NCI-H146 (cell line): Measurements from ENCODE around the gene CD163.
"Not testable (repeated sequence)": the region's sequence is repeated elsewhere in the genome, so short reads cannot be mapped to it uniquely, and the experiment has no call there.

Experiments
- DNase-seq: peaks from one replicate; lab custom pipeline; 2025; lab: John Stamatoyannopoulos, UW

Gene CD163

DNA sequence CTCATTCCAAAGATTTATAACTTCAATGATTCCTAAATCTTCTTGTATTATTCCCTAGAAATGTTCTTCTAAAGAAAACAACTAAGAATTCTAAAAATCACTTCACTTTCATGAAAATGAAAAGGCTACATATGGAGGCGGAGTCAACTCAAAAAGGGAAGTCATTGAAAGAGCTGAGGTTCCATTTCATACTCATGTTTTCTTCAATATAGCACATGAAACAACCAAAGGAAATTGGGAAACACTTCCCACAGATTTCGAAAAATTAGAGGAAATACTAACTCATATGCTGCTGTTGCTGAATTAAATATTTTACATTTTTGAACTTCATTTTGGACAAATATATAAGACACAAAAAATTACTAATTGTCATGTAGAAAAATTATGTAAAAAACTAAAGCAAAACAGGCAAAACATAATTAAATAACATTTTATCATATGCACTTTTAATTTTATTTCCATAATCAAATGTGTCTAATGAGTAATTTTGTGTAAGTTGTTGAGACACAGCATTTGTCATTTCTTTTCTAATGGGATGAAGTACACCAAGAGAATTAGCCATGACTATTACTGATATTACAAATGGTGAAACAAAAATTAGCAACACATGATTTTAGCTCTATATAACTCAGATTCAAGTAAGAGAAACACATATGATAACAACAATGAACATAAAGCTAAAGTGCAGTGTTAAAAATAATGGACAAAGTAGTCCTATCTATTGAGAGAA lies at the start of gene CD163:
Gene CD163 (minus strand): TSS at position 92 of the 730 bp plus-strand sequence. CDS start 87 bp downstream, at position 5.
- no peak for DNase-seq

DNA sequence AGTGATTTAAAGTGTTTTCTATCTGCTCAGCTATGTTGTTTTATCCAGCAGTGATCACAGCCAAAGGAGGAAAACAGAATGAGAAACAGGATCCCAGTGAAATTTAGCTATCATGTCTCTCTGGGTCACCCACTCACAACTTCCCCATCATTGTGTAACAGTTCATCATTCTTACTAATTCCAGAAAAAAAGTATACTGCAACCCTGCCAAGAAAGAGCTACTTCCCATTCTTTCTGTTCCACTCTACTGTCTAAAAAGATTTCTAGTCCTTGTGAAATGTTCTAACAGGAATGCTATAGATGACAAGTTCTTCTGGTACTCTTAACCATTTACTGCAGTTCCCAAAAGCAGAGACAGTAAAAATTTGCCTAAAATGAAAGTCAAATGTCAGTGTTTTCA lies 39.2 kb upstream of the CD163 start:
- no peak for DNase-seq

- DNase-seq = no peak
Observed at GRCh38 chr12:7542046-7542445, 38.5 kb upstream of the CD163 start.

- DNase-seq = no peak
Observed at GRCh38 chr12:7514416-7514815, 10.8 kb upstream of the CD163 start.

- DNase-seq = no peak
Observed at GRCh38 chr12:7512553-7512952, 9.0 kb upstream of the CD163 start.

- DNase-seq = not testable (repeated sequence)
Observed at GRCh38 chr12:7509793-7510470, 6.4 kb upstream of the CD163 start.

DNA sequence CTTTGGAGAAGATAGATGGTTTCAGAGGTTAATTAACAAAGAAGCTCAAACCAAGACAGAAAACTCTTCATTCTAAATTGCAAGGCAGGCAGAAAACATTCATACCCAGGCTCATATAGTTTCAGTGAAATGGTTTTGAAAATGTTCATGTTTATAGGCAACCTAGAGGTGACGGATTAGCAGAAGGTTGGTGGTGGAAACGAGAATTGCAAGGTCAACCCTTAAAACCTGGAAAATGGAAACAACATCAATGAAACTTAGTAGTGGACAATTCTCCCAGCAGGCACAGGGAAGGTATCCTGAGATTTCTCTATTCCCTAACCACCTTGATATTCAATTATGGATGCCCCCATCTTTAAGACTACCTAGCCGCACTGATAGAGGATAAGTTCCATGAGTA lies 965 bp downstream of the CD163 start:
- DNase-seq = no peak

DNA sequence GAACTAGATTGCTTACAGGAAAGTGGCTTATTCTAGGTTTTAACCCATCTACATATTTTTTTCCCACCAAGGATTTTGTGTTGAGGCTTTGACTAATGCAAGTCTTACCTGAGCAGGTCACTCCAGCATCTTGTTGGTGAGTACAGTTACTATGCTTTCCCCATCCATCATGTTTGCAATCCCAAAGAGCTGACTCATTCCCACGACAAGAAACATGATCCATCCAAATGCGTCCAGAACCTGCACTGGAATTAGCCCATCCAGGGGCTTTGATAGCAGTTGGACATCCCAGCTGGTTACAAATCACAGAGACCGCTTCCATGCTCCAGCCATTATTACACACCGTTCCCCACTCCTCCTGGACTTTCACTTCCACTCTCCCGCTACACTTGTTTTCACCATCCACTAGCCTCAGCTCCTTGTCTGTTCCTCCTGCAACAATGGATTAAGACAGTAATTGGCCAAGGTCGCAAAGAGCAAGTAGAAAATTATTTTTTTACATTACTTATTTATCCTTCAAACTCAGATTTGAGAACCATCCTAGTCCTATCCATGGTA lies 2.5 kb downstream of the CD163 start:
- DNase-seq = no peak

DNA sequence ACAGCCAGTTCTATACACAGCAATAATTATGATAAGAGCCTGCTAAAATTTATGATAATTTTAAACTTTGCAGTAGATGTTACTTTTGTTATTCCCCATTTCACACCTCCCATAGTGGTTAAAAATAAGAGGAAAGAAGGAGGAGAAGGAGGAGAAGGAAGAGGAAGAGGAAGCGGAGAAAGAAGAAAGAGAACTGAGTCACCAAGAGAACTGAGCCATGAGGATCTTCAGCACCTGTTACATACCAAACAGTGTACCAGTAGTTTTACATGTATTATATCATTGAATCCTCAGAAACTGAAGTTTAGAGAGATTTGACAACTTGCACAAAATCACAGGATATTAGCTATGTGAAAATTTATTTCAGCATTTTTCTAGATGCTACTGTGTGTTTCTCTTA lies 3.9 kb downstream of the CD163 start:
- DNase-seq = no peak

- DNase-seq = no peak
Observed at GRCh38 chr12:7498809-7499208, 4.8 kb downstream of the CD163 start.

DNA sequence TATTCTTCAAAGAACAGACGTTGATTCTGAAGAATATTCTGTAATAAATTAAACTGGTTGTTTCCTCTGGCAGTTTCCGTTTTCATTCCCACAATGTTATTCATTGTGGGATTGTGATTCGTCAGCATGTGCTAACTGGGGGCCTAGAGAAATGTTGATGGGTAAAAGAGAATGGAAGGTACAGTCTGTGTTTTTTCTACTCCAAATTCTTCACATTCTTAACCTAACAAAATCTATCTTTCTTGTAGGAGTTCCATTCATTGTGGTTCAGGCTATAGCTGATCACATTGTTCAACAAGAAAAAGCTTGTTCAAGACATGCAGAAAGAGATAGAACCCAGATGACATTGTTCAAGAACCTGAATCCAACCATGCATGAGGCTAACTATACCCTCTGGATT lies 5.9 kb downstream of the CD163 start:
- no peak for DNase-seq

DNA sequence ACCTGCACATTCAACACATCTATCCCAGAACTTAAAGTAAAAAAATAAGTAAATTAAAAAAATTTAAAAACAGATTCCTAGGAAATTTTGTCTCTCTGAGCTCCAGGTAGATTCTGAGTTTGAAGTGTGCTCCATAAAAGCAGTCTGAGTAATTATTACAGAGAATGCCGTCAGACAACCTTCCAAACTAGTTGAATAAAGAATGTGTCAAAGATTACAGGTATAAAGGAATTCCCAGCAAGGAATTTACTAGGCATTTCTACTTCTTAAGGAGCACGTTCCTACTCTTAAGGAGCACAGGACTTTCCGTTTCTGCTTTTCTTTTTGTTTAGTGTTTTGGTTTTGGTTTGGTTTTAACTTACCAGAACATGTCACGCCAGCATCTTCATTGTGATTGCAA lies 7.1 kb downstream of the CD163 start:
- DNase-seq = no peak

GRCh38 chr12:7495136-7495535 lies 8.4 kb downstream of the CD163 start:
- DNase-seq = no peak

DNA sequence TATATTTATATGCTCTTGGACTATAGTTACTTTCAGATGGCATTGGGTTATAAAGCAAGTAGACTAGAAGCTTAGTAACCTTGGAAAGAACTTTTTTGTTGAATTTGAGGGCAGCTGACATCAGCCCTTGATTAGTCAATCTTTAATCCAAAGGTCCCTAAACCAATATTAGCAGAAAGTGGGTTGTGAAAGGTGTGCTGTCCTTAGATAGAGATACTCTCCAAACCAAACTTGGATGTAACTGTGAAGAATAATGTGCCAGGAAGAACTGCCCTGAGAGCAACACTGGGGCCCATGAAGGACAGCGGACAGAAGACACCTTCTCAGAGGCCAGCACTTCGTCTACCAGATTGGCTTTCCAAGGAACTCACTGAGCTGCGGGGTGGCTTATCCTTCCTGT lies 10.6 kb downstream of the CD163 start:
- no peak for DNase-seq

- no peak for DNase-seq
Observed at GRCh38 chr12:7486512-7486911, 17.1 kb downstream of the CD163 start.

DNA sequence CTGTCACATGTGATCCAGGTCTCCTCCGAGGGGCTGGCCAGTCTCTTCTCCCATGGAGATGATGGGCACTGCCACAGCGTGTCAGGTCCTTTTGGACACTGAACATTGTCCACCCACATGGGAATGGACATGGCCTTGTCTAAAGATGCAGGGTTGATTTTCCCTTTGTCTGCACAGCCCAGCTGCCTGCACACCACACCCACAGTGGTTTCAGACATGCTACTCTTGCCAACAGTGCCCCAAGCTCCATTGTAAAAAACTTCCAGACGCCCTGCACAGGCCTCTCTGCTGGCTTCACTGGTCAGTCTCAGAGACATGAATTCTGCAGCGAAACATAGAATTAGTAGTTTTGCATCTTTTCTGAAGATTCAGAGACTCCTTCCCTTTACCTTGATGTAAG lies 18.5 kb downstream of the CD163 start:
- no peak for DNase-seq

GRCh38 chr12:7483343-7483742 lies 20.2 kb downstream of the CD163 start:
- no peak for DNase-seq

DNA sequence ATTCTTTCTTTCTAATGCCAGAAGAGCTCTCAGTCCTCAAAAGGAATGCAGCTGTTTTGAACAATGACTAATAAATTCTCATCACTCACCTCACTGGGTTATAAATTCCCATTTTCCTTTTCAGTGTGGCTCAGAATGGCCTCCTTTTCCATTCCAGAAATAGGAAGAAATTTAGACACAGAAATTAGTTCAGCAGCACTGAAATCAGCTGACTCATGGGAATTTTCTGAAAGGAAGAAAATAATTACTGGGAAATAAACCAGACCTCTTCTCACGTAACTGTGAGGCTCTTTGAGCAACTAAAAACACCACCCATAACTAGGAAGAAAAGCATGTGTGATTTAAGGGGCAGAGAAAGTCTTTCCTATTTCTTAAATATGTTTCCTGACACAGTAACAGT lies 23.8 kb downstream of the CD163 start:
- no peak for DNase-seq

DNA sequence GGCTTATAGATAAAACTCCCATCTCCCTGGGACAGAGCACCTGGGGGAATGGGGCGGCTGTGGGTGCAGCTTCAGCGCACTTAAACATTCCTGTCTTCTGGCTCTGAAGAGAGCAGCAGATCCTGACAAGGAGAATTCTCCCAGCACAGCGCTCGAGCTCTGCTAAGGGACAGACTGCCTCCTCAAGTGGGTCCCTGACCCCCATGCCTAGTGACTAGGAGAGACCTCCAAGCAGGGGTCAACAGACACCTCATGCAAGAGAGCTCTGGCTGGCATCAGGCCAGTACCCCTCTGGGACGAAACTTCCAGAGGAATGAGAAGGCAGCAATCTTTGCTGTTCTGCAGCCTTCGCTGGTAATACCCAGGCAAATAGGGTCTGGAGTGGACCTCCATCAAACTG lies 31.5 kb downstream of the CD163 start:
- DNase-seq = no peak

DNA sequence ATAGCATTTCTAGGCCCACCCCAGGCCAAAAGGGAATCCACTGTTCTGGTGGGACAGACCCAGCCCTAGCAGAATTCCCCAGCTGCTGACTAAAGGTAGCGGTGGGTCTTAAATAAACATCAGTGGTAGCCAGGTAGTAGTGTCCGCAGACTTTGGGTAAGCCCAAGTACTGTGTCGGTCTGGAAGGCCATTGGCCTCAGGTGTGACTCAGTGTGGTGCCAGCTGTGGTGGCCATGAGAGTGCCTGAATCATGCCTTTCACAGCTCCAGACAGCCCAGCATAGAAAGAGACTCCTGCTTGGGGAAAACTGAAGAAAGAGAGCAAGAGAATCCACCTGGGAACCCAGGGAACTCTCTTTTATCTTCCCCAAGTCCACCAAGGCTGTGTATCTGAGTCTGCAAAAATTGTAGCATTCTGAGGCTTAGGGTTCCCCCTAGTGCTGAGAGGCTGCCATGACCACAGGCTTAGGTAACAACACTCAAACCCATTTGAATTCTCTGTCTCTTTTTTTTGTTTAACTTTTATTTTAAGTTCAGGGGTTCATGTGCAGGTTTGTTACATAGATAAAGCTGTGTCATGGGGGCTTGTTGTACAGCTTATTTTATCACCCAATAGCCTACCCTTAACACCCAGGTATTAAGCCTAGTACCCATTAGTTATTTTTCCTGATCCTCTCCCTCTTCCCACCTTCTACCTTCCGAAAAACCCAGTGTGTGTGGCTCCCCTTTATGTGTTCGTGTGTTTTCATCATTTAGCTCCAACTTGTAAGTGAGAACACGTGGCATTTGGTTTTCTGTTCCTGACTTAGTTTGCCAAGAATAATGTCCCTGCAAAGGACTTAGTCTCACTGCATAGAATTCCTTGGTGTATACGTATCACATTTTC lies 43.0 kb downstream of the CD163 start:
- DNase-seq = peak; percentile 50

DNA sequence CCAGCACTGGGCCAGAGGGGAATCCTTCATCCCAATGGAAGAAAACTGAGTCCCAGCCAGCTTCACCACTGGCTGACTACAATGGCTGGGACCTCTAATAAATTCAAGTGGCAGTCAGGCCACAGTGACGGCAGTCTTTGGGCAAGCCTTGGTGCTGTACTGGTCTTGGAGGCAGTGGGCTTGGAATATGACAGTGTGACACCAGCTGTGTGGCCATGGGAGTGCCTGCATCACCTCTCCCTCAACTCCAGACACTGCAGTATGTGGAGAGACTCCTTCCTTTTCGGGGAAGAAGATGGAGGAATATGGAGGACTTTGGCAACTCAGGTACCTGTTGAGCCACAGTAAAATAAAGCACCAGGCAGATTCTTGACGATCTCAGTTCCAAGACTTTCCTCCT lies 43.6 kb downstream of the CD163 start:
- no peak for DNase-seq

DNA sequence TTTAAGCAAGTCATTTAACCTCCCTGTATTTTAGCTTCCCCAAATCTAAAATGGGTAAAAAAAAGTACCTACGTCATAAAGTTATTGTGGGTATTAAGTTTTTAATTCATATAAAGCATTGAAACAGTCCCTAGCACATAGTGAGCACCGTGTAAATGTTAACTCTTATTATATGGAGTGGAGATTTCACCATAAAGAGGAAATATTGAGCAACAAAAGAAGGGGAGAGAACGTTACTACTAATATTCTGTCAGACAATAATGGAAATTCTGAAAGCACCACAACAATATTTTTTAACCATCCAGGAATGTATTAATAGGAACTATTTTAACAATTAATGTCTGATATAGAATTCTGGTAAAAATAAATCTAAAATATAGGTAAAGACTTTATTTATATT lies 51.8 kb downstream of the CD163 start:
- no peak for DNase-seq

DNA sequence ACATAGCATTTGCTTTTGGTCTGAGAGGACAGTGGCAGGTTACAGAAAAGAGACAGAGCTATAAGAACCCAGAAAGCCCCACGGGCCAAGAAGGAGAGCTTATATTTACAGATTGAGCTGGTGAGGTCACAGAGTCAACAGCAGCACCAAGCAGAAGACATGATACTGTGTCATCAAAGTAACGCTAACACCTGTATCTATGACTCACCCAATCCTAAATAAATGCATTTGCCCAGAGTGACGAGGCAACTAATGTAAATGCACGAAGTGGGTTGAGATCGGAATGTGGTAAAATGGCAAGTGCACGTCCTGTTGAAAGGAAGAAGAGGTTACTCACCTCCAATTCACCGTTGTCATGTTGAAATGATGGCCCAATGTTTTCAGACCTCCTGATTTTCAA lies 52.9 kb downstream of the CD163 start:
- no peak for DNase-seq
